SIG-M5 treated with dmso at 0.1 percent for 504 hours (cell line): ENCODE data around the gene AP3S1.

Experiments
- DNase-seq: peaks from one replicate; lab custom pipeline; 2025; ENCODE audit not compliant: unreplicated experiment; lab: John Stamatoyannopoulos, UW

Gene AP3S1

DNA sequence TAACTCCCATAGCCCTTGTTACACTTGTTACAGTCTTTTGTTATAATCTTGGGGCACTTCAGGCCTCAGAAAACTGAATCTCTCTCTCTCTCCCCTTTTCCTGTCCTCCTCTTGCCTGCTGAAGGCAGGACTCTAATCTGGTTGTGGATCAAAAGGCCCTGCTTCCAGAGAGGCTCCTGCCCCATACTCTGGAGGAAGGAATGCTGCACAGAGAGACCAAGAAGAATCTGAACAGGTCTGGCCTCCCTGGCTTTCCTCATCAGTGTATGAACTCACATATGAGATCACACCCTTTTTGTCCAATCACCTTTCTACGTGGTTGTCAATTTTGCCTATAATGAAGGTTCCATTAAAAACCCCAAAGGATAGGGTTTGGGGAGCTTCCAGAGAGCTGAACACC is 94.3 kb downstream of the AP3S1 start:
- DNase-seq, result no peak

DNA sequence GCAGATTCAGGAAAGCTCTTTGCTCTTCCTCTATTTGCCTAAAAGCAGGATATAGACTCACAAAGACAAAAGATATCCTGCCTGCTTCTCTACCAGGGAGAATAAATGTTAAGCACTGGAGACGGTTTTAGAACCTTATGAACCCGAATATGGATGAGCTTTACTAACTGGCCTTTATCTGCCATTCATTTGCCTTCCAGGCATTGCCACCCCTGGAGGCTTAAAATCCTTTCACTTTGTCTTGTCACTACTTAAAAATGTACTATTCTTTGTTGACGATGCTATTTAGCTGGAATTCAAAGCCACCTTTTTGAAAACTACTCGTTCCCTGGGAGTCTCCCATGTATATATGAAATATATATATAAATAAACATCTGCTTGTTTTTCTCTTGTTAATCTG is 97.3 kb downstream of the AP3S1 start:
- DNase-seq, result no peak

DNA sequence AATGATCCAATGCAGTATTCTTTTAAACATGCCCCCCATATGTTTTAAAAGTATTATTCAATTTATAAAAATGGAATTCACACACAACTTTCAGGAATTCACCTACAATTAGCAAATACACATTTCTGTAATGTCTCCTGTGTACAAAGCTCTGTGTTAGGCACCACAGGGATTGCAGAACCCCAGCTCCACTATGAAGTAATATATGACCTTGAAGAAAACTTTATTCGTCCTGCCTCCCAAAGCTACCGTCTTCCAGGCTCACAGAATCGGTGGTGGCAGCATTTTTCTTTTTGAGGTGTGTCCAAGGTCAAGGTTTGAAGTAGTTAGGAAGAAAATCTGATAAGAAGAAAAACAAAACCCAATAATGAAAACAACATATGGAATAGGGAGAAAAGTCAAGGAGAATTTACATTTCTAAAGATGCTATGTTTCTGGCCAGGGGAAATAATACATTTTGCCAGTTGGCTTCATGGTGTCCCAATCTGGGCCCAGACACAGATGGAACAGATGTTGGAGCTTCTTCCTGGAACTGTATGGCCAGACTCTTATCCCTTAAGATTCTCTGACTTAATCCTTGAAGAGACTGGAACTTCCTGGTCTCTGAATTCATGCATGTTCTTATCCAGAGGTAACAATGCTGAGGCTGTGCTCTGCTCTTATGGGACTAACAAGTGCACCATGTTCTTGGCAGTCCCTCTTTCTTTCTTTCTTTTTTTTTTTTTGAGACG is 98.5 kb downstream of the AP3S1 start:
- DNase-seq, result no peak

DNA sequence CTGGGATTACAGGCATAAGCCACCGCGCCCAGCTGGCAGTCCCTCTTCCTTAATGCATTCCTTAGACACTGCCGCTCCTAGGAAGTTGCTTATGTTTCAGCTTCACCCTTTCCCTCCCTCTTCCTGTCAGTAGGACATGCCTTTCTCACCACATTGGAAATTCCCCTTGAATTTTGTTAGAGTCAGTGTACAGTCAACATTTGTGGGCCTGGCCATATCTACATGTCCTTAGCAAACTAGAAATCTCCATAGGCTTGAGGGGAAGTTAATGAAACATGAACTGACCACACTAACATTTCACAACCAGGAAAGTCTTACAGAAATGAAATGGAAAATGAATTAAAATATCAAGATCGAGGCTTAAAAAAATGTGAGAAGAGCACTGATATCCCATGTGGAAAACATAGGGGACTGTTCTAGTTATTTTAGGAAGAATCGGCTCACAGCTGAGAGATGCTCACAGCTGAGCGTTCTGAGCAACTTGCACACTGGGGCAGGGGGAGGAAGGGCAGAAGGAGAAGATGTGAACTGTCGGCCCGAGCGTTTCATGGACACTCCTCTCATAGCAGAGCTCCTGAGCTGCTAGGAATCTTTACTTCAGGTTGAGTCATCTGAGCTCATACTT is 99.4 kb downstream of the AP3S1 start:
- peak; percentile 36 for DNase-seq

DNA sequence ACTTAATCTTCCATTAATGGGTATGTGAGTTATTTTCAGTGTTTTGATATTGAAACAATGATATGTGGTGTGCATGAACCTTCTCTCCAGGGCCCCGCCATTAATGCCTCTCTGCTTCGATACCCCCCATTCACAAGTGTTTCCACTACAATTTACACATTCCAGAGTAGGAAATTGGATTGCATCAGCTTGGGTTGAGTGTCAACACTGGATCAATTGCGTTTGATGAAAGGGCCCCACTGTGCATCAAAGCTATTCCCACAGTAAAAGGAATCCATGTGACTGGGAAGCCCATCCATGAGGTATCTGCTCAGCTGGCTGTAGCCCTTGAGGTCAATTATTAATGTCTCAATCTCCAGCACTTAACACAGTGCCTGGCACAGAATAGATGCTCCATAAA is 102.8 kb downstream of the AP3S1 start:
- no peak for DNase-seq

DNA sequence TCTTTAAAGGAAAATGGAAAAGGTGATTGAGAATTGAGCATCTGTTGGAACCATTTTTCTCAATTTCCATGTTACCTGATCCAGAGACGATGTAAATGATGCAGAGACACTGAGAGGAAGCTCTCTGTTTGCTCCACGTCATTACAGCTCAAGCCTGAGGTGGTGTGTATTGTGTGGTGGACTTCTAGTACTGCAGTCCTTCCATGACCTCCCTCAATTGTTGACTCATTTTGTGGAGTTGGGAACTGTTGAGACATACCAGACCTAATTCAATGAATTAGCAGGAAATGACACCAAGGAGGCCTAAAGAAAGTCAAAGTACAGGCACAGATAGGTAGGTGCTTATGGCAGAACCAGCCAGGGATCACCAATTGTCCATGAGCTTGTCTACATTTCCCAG is 104.9 kb downstream of the AP3S1 start:
- DNase-seq, result no peak

DNA sequence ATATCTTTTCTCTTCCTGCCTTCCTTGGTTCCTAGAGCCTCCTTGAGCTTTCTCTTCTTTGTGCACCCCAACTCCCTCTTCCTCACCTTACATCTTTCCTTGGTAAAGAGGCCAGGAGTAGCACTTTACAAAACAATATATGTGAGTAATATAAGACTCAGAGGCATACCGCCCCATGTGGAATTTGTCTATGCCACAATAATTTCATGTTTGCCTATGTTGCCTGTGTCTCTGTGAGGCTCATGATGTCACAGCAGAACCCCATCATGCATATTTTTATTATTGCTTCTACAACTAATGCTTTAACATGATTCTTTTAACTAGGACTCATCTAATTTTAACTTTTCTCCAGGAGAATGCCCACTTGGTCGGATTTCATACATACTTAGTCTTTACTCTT is 105.5 kb downstream of the AP3S1 start:
- no peak for DNase-seq

DNA sequence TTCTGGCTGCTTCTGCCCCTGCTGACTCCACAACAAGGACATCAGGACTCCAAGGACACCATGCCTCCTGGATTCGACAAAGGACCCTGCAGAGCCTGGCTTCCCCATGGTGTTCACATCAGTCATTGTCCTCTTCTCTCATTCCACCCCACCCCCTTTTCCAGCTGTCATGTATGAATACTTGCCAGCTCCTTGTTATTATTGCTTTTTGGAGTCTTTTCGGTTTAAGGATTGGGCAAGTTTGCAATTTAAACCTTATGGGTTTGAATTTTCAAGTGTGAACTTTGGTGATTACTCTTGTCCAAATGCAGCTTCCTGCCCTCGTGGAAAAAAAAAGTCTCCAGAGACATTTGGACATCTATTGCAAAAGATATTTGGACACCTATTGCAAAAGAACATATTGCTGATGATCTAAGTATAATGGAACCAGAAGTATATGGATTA is 106.4 kb downstream of the AP3S1 start:
- no peak for DNase-seq

DNA sequence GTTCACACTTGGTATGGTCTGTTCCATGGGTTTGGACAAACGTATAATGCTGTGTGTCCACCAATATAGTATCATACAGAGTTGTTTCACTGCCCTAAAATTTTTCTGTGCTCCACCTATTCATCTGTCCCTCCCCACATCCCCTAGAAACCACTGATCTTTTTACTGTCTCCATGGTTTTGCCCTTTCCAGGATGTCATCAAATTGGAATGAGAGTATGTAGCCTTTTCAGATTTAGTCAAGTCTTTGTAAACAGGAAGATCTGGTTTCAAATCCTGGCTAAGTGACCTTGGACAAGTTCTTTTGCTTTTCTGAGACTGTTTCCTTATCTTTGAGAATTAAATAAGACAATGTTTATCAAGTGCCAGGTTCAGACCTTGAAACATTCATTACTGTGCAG is 107.4 kb downstream of the AP3S1 start:
- DNase-seq, result no peak

DNA sequence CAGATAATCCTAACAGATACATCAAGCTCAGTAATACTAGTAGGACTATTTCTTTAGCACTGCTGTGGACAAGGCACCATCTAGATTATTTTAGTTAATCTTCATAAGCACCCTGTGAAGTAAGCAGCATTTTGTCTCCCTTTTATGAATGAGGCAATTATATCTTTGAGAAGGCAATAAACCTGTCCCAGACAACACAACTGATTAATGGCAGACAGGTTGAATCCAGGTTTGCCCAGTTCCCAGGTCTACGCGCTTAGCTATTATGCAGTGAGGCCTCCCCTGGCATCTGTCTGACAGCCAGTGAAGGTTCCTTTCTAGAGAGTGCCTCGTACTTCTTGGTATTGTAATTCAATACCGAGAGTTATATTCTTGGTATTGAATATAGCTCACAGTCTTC is 110.9 kb downstream of the AP3S1 start:
- DNase-seq, result no peak

DNA sequence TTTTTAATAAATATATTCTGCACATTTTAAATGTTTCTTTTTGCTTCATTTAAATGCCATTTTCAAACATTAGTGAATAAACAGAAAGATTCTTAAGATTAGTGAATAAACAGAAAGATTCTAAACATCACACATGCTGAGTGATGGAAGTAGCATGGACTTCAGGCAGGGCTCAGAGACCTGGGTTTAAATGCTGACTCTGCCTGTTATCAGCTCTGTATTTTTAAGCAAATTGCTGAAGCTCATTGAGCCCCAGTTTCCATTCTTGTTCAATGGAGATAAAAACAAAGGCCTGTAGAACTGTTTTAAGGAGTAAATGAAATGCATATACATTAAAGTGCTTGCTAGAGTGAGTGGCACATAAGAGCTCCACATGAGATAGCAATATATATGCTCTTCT is 112.4 kb downstream of the AP3S1 start:
- DNase-seq, result no peak

DNA sequence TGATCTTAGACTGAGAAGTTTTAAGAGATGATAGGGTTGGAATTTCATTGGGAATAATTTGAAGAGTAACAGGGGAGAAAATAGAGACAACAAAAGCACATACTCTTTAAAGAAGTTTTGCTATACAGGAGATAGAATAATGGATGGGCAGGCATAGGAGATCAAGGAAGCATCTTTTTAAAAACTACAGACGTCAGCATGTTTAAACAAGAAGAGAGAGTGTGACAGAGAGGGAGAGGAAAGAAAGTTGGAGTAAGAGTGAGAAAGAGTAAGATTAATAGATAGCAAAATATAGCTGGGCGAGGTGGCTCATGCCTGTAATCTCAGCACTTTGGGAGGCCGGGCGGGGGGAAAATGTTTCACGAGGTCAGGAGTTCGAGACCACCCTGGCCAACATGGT is 115.2 kb downstream of the AP3S1 start:
- no peak for DNase-seq

DNA sequence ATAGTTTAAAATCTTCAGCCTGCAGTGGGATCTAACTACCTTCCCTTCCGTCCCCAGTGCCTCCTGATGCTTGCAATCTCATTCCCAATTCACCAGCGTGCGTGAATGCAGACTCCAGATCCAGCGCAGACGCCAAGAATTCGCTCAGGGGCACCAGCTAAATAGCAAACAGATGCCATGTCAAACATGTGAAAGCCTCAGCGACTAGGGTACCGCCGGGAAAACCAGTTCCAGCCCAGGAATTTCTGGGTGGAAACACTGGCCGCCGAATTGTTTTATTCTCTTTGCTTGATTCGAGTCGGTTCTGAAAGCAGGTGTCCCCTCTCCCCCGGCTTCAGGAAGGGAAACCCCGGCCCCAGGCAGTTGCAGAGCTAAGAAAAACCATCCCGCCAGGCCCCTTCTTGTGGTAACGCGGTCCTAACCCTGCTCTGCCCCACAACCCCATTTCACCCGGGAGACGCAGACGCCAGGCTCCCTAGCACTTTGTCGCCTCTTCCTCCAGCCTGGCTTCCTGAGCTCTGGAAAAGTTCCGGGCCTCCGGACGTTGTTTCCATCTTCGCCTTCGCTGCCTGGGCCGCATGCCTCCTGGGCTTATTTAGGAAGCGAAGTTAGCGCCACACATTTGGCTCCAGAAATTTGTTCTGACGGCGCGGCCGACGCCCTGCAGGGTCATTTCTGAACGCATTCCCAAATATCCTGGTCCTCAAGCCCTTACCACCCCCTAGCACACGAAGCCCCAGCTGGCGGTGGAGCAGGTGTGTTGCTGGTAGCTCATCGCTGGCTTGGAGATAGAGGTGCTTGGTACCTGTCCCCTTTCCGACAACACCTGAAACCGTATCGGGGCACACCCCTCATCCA is 119.9 kb downstream of the AP3S1 start:
- DNase-seq, result no peak

DNA sequence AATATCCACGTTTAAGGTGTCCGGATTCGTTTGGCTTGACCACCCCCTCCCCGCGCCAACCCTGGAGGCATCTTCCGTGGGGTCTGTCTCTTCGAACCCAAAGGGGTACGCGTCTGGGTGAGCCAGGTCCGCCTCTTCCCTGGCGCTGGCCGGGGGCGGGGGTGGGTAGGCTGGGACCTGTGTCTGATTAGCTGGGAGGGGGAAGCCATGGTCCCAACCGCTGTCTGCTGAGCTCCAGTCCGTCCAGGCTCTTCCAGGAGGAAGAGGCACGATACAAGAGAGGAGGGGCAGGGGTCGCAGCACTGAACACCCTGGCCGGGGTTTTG is 120.5 kb downstream of the AP3S1 start, which contains the start of gene LVRN:
Gene LVRN (plus strand): TSS at position 237 of the 326 bp plus-strand sequence. CDS start 143 bp downstream, outside the sequence.
- no peak for DNase-seq

DNA sequence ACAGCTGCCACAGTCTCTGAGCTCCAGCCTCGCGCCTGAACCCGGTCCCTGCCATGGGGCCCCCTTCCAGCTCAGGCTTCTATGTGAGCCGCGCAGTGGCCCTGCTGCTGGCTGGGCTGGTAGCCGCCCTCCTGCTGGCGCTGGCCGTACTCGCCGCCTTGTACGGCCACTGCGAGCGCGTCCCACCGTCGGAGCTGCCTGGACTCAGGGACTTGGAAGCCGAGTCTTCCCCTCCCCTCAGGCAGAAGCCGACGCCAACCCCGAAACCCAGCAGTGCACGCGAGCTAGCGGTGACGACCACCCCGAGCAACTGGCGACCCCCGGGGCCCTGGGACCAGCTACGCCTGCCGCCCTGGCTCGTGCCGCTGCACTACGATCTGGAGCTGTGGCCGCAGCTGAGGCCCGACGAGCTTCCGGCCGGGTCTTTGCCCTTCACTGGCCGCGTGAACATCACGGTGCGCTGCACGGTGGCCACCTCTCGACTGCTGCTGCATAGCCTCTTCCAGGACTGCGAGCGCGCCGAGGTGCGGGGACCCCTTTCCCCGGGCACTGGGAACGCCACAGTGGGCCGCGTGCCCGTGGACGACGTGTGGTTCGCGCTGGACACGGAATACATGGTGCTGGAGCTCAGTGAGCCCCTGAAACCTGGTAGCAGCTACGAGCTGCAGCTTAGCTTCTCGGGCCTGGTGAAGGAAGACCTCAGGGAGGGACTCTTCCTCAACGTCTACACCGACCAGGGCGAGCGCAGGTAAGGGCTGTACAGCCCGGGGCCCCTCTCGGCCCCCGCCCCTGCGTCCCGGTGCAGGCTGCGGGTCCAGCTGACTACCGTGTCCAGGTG is 121.0 kb downstream of the AP3S1 start:
- no peak for DNase-seq

DNA sequence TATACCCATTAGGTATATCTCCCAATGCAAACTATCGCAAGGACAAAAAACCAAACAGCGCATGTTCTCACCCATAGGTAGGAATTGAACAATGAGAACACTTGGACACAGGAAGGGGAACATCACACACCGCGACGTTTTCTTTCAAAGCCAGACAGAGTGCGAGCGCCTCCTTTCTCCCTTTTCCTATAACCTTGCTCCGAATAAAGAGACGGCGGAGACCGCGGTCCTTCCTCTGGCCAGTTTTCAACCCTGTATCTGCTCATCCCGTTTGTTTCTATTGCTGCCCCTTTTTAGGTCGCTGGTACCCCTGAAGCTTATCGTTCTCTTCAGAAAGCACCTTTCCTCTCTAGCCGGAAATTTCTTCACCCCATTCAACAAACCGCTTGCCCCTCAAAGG is 121.8 kb downstream of the AP3S1 start:
- DNase-seq, result no peak
